K562 (cell line): ENCODE results near the gene BBOX1.

Source experiments
- CTCF ChIP-seq, 3 experiments: IDR thresholded peaks in 2 of 3; conservative IDR thresholded peaks in 1 of 3; 2 replicates each; pipeline ENCODE4 v1.5.1; 2011 to 2012; ENCODE audit warnings: low read length in 3 of 3, mild to moderate bottlenecking in 3 of 3, control low read depth in 2 of 3, improper control_type of control experiment in 1 of 3, inconsistent platforms in 1 of 3, low read depth in 1 of 3, mixed read lengths in 1 of 3, moderate library complexity in 1 of 3; ENCODE audit not compliant: insufficient read depth in 2 of 3
- KDM5B ChIP-seq: fragments of 200-600 bp; sonication (generic); IDR thresholded peaks from 2 replicates; pipeline ENCODE4 v1.6.1; 2012; ENCODE audit warnings: low read depth, mild to moderate bottlenecking, moderate library complexity, low read length, control low read depth, inconsistent platforms; ENCODE audit not compliant: insufficient replicate concordance

- TF ChIP-seq CTCF (IDR thresholded peaks at IDR 0.05 in 2 of 3, conservative IDR thresholded peaks at IDR 0.05 in 1 of 3; ENCODE audit: insufficient read depth in 2 of 3, low read depth in 1 of 3, low read length in 3 of 3) (no peak), KDM5B (no peak)
These were observed 49.1 kb downstream of the BBOX1 start for GRCh38 chr11:27089746-27090145.
